NT2/D1 (cell line): ENCODE data around the gene SQOR.

Source experiments
- SUZ12 ChIP-seq: IDR thresholded peaks from 2 replicates; pipeline ENCODE4 v1.6.1; 2011; ENCODE audit not compliant: insufficient read length, insufficient read depth; ENCODE audit errors: extremely low read depth
- YY1 ChIP-seq: IDR thresholded peaks from 2 replicates; pipeline ENCODE4 v1.6.1; 2011; ENCODE audit not compliant: insufficient read length, insufficient read depth
- ZNF274 ChIP-seq: IDR thresholded peaks from 2 replicates; pipeline ENCODE4 v1.6.1; 2011; ENCODE audit warnings: mild to moderate bottlenecking, low read depth, low read length

DNA sequence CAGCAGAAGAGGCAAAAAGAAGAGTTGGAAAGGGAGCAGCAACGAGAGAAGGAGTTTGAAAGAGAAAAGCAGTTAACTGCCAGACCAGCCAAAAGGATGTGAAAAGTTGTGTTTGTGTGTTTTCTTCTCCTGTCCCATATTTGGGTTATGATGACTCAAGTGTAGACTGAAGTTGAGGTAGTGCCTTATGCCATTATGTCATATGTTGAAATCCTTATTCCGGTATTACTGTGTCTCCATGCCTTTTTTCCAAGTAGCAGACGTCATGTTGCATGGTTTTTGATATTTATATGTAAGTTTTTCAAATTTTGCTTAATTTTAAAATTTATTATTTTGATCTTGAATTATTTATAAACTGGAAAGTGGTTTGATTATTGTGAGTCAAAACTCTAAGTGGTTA is 28.4 kb upstream of the SQOR start:
- no peak for TF ChIP-seq YY1
- no peak for TF ChIP-seq ZNF274
- TF ChIP-seq SUZ12, result no peak
